Cardiac ventricle fibroblast (primary cell): ENCODE measurements around the gene GIGYF2. TPM values are rescaled to one million over a fixed set of nuclear protein-coding genes. Genes with fewer than 3 reads are reported as not detected.

Experiments used
- total RNA-seq: library from RNA; depleted of rRNA; stranded (reverse); fragments of >200 nt; gene quantifications from 2 replicates; pipeline ENCODE4 v1.2.3, GENCODE V29; 2015

Gene GIGYF2
- 36.0 and 40.0 TPM in 2 replicates for total RNA-seq

GRCh38 chr2:232697059-232697806 is at the start of gene GIGYF2:
Gene GIGYF2, plus strand, starts transcription at chr2:232697331. Its CDS starts 37,867 bp downstream, at chr2:232735198.

GRCh38 chr2:232776435-232776834 is 79.3 kb downstream of the GIGYF2 start, which contains the start of gene KCNJ13:
Gene KCNJ13, minus strand, starts transcription at chr2:232776565. Its CDS starts 5,203 bp downstream, at chr2:232771362.

GRCh38 chr2:232870018-232870765 is 173.1 kb downstream of the GIGYF2 start, which contains the start of gene SNORC:
Gene SNORC, plus strand, starts transcription at chr2:232870264. Its CDS starts 78 bp downstream, at chr2:232870342.

Other genes with a start within 250 kb of the GIGYF2 start
- gene ALPI, start 241.2 kb upstream of the GIGYF2 start, total RNA-seq = not detected in 2 replicates
- gene ECEL1, start 209.5 kb upstream of the GIGYF2 start, total RNA-seq = not detected in 2 replicates
- not detected in 2 replicates for gene PRSS56, start 176.9 kb upstream of the GIGYF2 start, total RNA-seq
- gene CHRND, start 171.2 kb upstream of the GIGYF2 start, total RNA-seq = not detected in 2 replicates
- gene CHRNG, start 157.6 kb upstream of the GIGYF2 start, total RNA-seq = not detected in 2 replicates
- gene TIGD1, start 146.8 kb upstream of the GIGYF2 start, total RNA-seq = 1.4 and 3.2 TPM in 2 replicates
- gene EIF4E2, start 146.6 kb upstream of the GIGYF2 start, total RNA-seq = 47.5 and 52.8 TPM in 2 replicates
- 0.37 and 0.98 TPM in 2 replicates for gene EFHD1, start 63.7 kb upstream of the GIGYF2 start, total RNA-seq
- gene KCNJ13, start 79.2 kb downstream of the GIGYF2 start, total RNA-seq = not detected in 2 replicates
- 0.20 and 0.50 TPM in 2 replicates for gene SNORC, start 172.9 kb downstream of the GIGYF2 start, total RNA-seq